ENCODE results near the gene MANF.
"Not testable (repeated sequence)": the region's sequence is repeated elsewhere in the genome, so short reads cannot be mapped to it uniquely, and the experiment has no call there.

The MANF gene

GRCh38 chr3:51355891-51356578, 29.1 kb upstream of the MANF start:
- H3K9me3 ChIP-seq (ENCODE audit: low read length), result no peaks in the 10 kb centered on the region
- H3K4me3 ChIP-seq (ENCODE audit: low read length), result no peak overlapping the region
- no peaks in the 10 kb centered on the region for H3K36me3 ChIP-seq (ENCODE audit: insufficient read depth, low read length)
- H2AFZ ChIP-seq (ENCODE audit: low read depth, low read length), result no peak overlapping the region
- no peaks in the 10 kb centered on the region for H3K4me1 ChIP-seq (ENCODE audit: insufficient read depth, low read length)
- H3K27me3 ChIP-seq (ENCODE audit: insufficient read depth, low read length), result no peaks in the 10 kb centered on the region

DNA sequence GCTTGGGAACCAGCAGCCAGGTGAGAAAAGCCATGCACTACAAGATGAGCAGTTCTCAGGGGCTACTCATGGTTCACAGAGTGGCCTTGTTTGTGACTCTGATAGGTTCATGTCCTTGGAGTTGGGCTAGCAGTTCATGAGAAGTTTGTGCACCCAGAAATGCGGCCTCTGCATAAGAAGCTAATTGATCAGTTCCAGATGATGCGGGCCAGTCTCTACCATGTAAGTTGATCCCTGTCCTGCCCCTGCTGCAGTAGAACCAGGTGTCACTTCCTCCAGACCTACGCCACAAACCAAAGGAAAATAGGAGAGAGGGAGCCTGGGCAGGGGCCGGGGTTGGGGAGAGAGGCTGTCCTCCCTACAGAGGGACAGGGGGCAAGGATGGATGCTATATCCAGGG, 27.2 kb upstream of the MANF start:
- H3K36me3 ChIP-seq (ENCODE audit: insufficient read depth, low read length), result no peaks in the 10 kb centered on the region
- H3K9me3 ChIP-seq (ENCODE audit: low read length), result no peaks in the 10 kb centered on the region

GRCh38 chr3:51358981-51359380, 26.1 kb upstream of the MANF start:
- no peaks in the 10 kb centered on the region for H3K27me3 ChIP-seq (ENCODE audit: insufficient read depth, low read length)
- H3K4me1 ChIP-seq (ENCODE audit: insufficient read depth, low read length), result no peaks in the 10 kb centered on the region
- no peaks in the 10 kb centered on the region for H3K36me3 ChIP-seq (ENCODE audit: insufficient read depth, low read length)
- H2AFZ ChIP-seq (ENCODE audit: low read depth, low read length), result no peak overlapping the region
- H3K4me3 ChIP-seq (ENCODE audit: low read length), result no peak overlapping the region
- no peaks in the 10 kb centered on the region for H3K9me3 ChIP-seq (ENCODE audit: low read length)

More for the DNA sequence above, 27.2 kb upstream of the MANF start:
- H3K27me3 ChIP-seq (ENCODE audit: insufficient read depth, low read length), result no peaks in the 10 kb centered on the region
- no peaks in the 10 kb centered on the region for H3K4me1 ChIP-seq (ENCODE audit: insufficient read depth, low read length)
- no peak overlapping the region for H3K4me3 ChIP-seq (ENCODE audit: low read length)
- H2AFZ ChIP-seq (ENCODE audit: low read depth, low read length), result no peak overlapping the region

- Histone ChIP-seq H3K4me1 (ENCODE audit: insufficient read depth, low read length) (no peaks in the 10 kb centered on the region), H3K4me3 (ENCODE audit: low read length) (no peak overlapping the region), H3K9me3 (ENCODE audit: low read length) (no peaks in the 10 kb centered on the region)
Observed at GRCh38 chr3:51360806-51361205, 24.3 kb upstream of the MANF start.

DNA sequence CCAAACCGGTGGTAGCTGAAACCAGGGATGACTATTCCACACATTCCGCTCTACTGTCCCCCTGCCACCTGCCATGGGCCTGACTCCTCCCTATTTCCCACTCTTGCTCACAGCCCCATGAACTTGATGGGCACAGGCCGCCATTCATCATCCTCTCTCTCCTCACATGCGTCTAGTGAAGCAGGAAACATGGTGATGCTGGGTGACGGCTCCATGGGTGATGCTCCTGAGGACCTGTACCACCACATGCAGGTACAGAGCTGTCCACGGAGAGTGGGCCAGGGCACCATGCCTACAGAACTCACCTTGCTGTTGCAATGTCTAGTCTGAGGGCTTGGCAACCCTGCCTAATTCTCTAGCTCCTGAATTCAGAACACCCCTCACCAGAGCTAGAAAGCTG, 23.3 kb upstream of the MANF start:
- no peaks in the 10 kb centered on the region for H3K9me3 ChIP-seq (ENCODE audit: low read length)
- H3K36me3 ChIP-seq (ENCODE audit: insufficient read depth, low read length), result no peaks in the 10 kb centered on the region
- H3K27me3 ChIP-seq (ENCODE audit: insufficient read depth, low read length), result no peaks in the 10 kb centered on the region
- no peaks in the 10 kb centered on the region for H3K4me1 ChIP-seq (ENCODE audit: insufficient read depth, low read length)
- H2AFZ ChIP-seq (ENCODE audit: low read depth, low read length), result no peak overlapping the region
- H3K4me3 ChIP-seq (ENCODE audit: low read length), result no peak overlapping the region

More at GRCh38 chr3:51360806-51361205, 24.3 kb upstream of the MANF start:
- Histone ChIP-seq H2AFZ (ENCODE audit: low read depth, low read length) (no peak overlapping the region), H3K36me3 (ENCODE audit: insufficient read depth, low read length) (no peaks in the 10 kb centered on the region), H3K27me3 (ENCODE audit: insufficient read depth, low read length) (no peaks in the 10 kb centered on the region)

DNA sequence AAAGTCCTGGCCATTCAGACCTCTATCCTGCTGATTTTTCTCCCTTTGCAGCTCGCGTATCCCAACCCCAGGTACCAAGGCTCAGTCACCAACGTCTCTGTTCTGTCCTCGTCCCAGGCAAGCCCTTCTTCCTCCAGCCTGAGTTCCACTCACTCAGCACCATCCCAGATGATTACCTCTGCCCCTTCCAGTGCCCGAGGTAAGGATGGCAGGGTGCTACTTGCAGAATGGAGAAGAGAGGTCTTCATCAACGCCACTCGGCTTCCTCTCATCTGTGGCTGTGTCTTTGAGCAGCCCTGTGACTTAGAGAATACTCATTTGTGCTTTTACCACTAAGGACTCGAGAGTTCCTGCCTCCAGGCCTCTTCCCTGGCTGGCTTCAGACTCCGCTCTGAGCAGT, 22.6 kb upstream of the MANF start:
- H3K4me3 ChIP-seq (ENCODE audit: low read length), result no peak overlapping the region
- H3K27me3 ChIP-seq (ENCODE audit: insufficient read depth, low read length), result no peaks in the 10 kb centered on the region
- no peaks in the 10 kb centered on the region for H3K4me1 ChIP-seq (ENCODE audit: insufficient read depth, low read length)
- H2AFZ ChIP-seq (ENCODE audit: low read depth, low read length), result no peak overlapping the region
- H3K9me3 ChIP-seq (ENCODE audit: low read length), result no peaks in the 10 kb centered on the region
- H3K36me3 ChIP-seq (ENCODE audit: insufficient read depth, low read length), result no peaks in the 10 kb centered on the region

DNA sequence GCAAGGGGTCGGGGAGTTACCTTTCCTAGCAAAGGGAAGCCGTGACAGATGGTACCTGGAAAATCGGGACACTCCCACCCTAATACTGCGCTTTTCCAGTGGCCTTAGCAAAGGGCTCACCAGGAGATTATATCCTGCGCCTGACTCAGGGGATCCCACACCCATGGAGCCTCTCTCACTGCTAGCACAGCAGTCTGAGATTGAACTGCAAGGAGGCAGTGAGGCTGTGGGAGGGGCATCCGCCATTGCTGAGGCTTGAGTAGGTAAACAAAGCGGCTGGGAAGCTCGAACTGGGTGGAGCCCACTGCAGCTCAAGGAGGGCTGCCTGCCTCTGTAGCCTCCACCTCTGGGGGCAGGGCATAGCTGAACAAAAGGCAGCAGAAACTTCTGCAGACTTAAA, 16.8 kb upstream of the MANF start:
- H3K4me1 ChIP-seq (ENCODE audit: insufficient read depth, low read length); H3K4me3 ChIP-seq (ENCODE audit: low read length): not testable (repeated sequence)

DNA sequence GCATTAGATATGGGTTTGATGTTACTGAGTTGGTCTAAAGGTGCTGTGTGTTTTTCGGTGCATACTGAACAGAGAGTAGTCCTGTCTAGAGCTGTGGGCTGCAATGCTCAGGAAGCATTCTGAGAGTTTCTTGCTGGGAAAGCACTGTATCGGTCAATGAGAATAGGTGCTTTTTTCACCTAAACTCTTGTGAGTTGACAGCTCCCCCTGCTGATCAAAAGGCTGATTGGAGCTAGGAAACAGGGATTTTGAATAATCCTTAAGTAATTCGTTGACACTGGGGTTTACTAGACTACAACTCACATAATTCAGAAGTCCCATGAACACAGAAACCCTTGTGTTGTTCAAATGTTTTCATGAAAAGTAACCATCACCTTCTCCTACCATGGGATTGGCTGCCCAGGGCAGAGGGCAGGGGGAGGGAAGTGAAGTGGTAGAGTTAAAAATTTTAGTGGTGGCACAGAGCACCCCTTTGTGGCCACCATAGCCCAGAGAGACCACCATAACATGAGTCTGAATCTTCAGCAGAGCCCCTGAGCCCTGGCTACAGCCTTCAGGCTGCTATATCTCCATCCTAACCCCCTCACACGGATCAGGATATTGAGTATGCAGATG, 13.0 kb upstream of the MANF start:
- no peak overlapping the region for H3K4me3 ChIP-seq (ENCODE audit: low read length)
- no peaks in the 10 kb centered on the region for H3K9me3 ChIP-seq (ENCODE audit: low read length)
- no peaks in the 10 kb centered on the region for H3K4me1 ChIP-seq (ENCODE audit: insufficient read depth, low read length)
- H2AFZ ChIP-seq (ENCODE audit: low read depth, low read length), result no peak overlapping the region
- peaks cover 5% of the 10 kb centered on the region for H3K27me3 ChIP-seq (ENCODE audit: insufficient read depth, low read length)
- H3K36me3 ChIP-seq (ENCODE audit: insufficient read depth, low read length), result no peaks in the 10 kb centered on the region

More for the DNA sequence above, 16.8 kb upstream of the MANF start:
- not testable (repeated sequence) for H2AFZ ChIP-seq (ENCODE audit: low read depth, low read length); H3K9me3 ChIP-seq (ENCODE audit: low read length); H3K36me3 ChIP-seq (ENCODE audit: insufficient read depth, low read length); H3K27me3 ChIP-seq (ENCODE audit: insufficient read depth, low read length)

- no peaks in the 10 kb centered on the region for H3K36me3 ChIP-seq (ENCODE audit: insufficient read depth, low read length)
- no peak overlapping the region for H3K4me3 ChIP-seq (ENCODE audit: low read length)
- H3K4me1 ChIP-seq (ENCODE audit: insufficient read depth, low read length), result no peaks in the 10 kb centered on the region
- no peak overlapping the region for H2AFZ ChIP-seq (ENCODE audit: low read depth, low read length)
- no peaks in the 10 kb centered on the region for H3K9me3 ChIP-seq (ENCODE audit: low read length)
- peaks cover 10% of the 10 kb centered on the region for H3K27me3 ChIP-seq (ENCODE audit: insufficient read depth, low read length)
Observed at GRCh38 chr3:51373658-51374421, 11.3 kb upstream of the MANF start.

DNA sequence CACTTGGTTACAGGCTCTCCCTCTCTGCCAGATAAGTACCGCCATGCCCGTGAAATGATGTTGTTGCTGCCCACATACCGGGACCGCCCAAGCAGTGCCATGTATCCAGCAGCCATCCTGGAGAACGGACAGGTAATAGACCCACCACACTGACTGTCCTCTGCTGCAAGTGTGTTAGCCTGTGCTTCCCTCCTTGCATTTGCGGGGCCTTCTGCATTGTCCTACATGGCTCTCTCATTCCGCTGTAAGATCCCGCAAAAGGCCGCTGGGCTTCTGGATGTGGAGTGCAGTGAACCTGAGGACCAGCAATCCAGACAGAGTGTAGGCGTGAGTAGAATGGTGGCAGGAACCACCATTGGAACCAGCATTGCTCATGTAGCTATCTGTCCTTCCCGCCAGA, 10.6 kb upstream of the MANF start:
- no peak overlapping the region for H3K4me3 ChIP-seq (ENCODE audit: low read length)
- H3K36me3 ChIP-seq (ENCODE audit: insufficient read depth, low read length), result no peaks in the 10 kb centered on the region
- H3K4me1 ChIP-seq (ENCODE audit: insufficient read depth, low read length), result no peaks in the 10 kb centered on the region
- peaks cover 10% of the 10 kb centered on the region for H3K27me3 ChIP-seq (ENCODE audit: insufficient read depth, low read length)
- H3K9me3 ChIP-seq (ENCODE audit: low read length), result no peaks in the 10 kb centered on the region
- H2AFZ ChIP-seq (ENCODE audit: low read depth, low read length), result no peak overlapping the region

- H3K27me3 ChIP-seq (ENCODE audit: insufficient read depth, low read length), result peaks cover 10% of the 10 kb centered on the region
- no peak overlapping the region for H3K4me3 ChIP-seq (ENCODE audit: low read length)
- no peak overlapping the region for H2AFZ ChIP-seq (ENCODE audit: low read depth, low read length)
- H3K9me3 ChIP-seq (ENCODE audit: low read length), result no peaks in the 10 kb centered on the region
- H3K4me1 ChIP-seq (ENCODE audit: insufficient read depth, low read length), result no peaks in the 10 kb centered on the region
- no peaks in the 10 kb centered on the region for H3K36me3 ChIP-seq (ENCODE audit: insufficient read depth, low read length)
Observed at GRCh38 chr3:51375136-51375535, 10.0 kb upstream of the MANF start.

- H3K4me3 ChIP-seq (ENCODE audit: low read length), result no peak overlapping the region
- peaks cover 10% of the 10 kb centered on the region for H3K27me3 ChIP-seq (ENCODE audit: insufficient read depth, low read length)
- no peaks in the 10 kb centered on the region for H3K9me3 ChIP-seq (ENCODE audit: low read length)
- no peaks in the 10 kb centered on the region for H3K4me1 ChIP-seq (ENCODE audit: insufficient read depth, low read length)
- no peaks in the 10 kb centered on the region for H3K36me3 ChIP-seq (ENCODE audit: insufficient read depth, low read length)
- no peak overlapping the region for H2AFZ ChIP-seq (ENCODE audit: low read depth, low read length)
Observed at GRCh38 chr3:51375571-51375970, 9.5 kb upstream of the MANF start.

DNA sequence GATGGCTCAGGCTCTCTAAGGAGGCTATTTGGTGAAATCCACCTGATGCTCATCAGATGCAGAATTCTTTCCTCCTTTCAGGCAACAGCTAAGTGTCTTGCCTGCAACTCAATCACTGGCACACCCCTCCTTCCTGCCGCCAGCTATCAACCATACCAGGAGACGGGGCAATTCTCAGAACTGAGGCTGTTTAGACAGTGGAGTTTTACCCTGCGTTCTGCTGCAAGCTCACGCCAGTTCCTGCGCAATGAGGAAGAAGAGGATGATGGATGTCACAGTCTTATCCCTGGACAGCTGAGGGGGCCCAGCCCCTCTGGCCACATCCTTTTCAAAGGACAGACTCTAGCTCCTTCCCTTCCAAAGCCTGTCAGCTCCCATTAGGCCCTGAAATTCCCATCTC, 7.0 kb upstream of the MANF start:
- Histone ChIP-seq H3K36me3 (ENCODE audit: insufficient read depth, low read length) (no peaks in the 10 kb centered on the region), H3K9me3 (ENCODE audit: low read length) (no peaks in the 10 kb centered on the region), H3K4me3 (ENCODE audit: low read length) (no peak overlapping the region), H2AFZ (ENCODE audit: low read depth, low read length) (no peak overlapping the region), H3K27me3 (ENCODE audit: insufficient read depth, low read length) (peaks cover 10% of the 10 kb centered on the region), H3K4me1 (ENCODE audit: insufficient read depth, low read length) (peaks cover 1% of the 10 kb centered on the region)
